Endothelial cell of umbilical vein (primary cell): ENCODE measurements around the gene TXNL4A.

Experiments used
- CTCF ChIP-seq, 2 donors: IDR thresholded peaks; 1 replicate in 1 of 2; 2 replicates in 1 of 2; pipeline ENCODE4 v1.5.1; 2011; ENCODE audit warnings: low read length in 2 of 2, mild to moderate bottlenecking in 2 of 2, moderate library complexity in 2 of 2, control low read depth in 1 of 2, inconsistent platforms in 1 of 2, low read depth in 1 of 2; ENCODE audit not compliant: insufficient read depth in 1 of 2; ENCODE audit errors: extremely low read depth in 1 of 2
- EZH2 ChIP-seq: IDR thresholded peaks from 2 replicates; pipeline ENCODE4 v1.6.1; 2012; ENCODE audit warnings: borderline replicate concordance, low read depth, mild to moderate bottlenecking, moderate library complexity, low read length, inconsistent platforms; ENCODE audit not compliant: severe bottlenecking
- FOS ChIP-seq: IDR thresholded peaks from 2 replicates; pipeline ENCODE4 v1.6.1; 2011; ENCODE audit warnings: mild to moderate bottlenecking, low read length, moderate library complexity, borderline replicate concordance; ENCODE audit not compliant: insufficient read depth
- JUN ChIP-seq: IDR thresholded peaks from 2 replicates; pipeline ENCODE4 v1.6.1; 2011; ENCODE audit warnings: borderline replicate concordance, low read depth; ENCODE audit not compliant: insufficient read length, insufficient read depth
- MAX ChIP-seq: IDR thresholded peaks from 2 replicates; pipeline ENCODE4 v1.6.1; 2011; ENCODE audit not compliant: insufficient read depth, insufficient read length
- POLR2A ChIP-seq: IDR thresholded peaks from 2 replicates; pipeline ENCODE4 v1.6.1; 2012; ENCODE audit warnings: low read depth, mild to moderate bottlenecking, control low read depth, low read length
- POLR2AphosphoS5 ChIP-seq: IDR thresholded peaks from 2 replicates; pipeline ENCODE4 v1.6.1; 2012; ENCODE audit warnings: low read depth, mild to moderate bottlenecking, control low read depth, low read length, moderate library complexity; ENCODE audit not compliant: insufficient read depth

GRCh38 chr18:79943608-79944125, 44.7 kb downstream of the TXNL4A start:
- TF ChIP-seq CTCF (IDR thresholded peaks at IDR 0.05; ENCODE audit: extremely low read depth in 1 of 2, insufficient read depth in 1 of 2, low read depth in 1 of 2, low read length in 2 of 2), result no peak
- TF ChIP-seq POLR2A, result no peak
- no peak for TF ChIP-seq FOS
- TF ChIP-seq JUN, result no peak
- no peak for TF ChIP-seq POLR2AphosphoS5
- no peak for TF ChIP-seq EZH2
- no peak for TF ChIP-seq MAX
